H1 (cell line): ENCODE measurements around the gene STK33. TPM values are rescaled to one million over a fixed set of nuclear protein-coding genes. Genes with fewer than 3 reads are reported as not detected.

Source experiments
- CTCF ChIA-PET: fragments of 300-600 bp; sonication (Branson Sonifier 250); formaldehyde crosslinking; loops from one replicate; lab custom pipeline; 2021; ENCODE audit not compliant: partially characterized antibody; lab: Charles Lee
- POLR2A ChIA-PET: fragments of 300-600 bp; sonication (Branson Sonifier 250); formaldehyde crosslinking; loops from one replicate; lab custom pipeline; 2021; ENCODE audit warnings: inconsistent platforms; ENCODE audit not compliant: partially characterized antibody; lab: Charles Lee
- DNase-seq, 2 experiments: peaks; one replicate each; pipeline versions ENCODE4 v3.0.0 to v3.0.0-alpha.2; 2010 to 2022; ENCODE audit warnings: low spot score in 2 of 2, low read depth in 1 of 2, mixed read lengths in 1 of 2
- FAIRE-seq: peaks from 2 replicates; lab custom pipeline; 2011; peaks lifted over from hg19 to GRCh38; lab: Jason Lieb, UNC
- H2AFZ ChIP-seq: 2 replicates; pipeline ENCODE4 v1.8.1; 2012; ENCODE audit warnings: low read length, inconsistent platforms
- H2AK5ac ChIP-seq: 2 replicates; pipeline ENCODE4 v1.6.1; 2013; ENCODE audit warnings: low read depth, low read length
- H2BK120ac ChIP-seq: replicated peaks from 2 replicates; pipeline ENCODE3; 2013; ENCODE audit warnings: low read depth, low read length, inconsistent platforms
- H2BK12ac ChIP-seq: 2 replicates; pipeline ENCODE4 v1.6.1; 2013; ENCODE audit warnings: low read depth, low read length
- H2BK15ac ChIP-seq: 2 replicates; pipeline ENCODE4 v1.6.1; 2013; ENCODE audit warnings: low read length
- H2BK20ac ChIP-seq: 2 replicates; pipeline ENCODE4 v1.6.1; 2013; ENCODE audit warnings: low read length
- H2BK5ac ChIP-seq: 2 replicates; pipeline ENCODE4 v1.6.1; 2013; ENCODE audit warnings: low read depth, low read length
- H3K14ac ChIP-seq: 2 replicates; pipeline ENCODE4 v1.6.1; 2013; ENCODE audit warnings: inconsistent platforms; ENCODE audit not compliant: insufficient read length
- H3K18ac ChIP-seq: 2 replicates; pipeline ENCODE4 v1.6.1; 2013; ENCODE audit warnings: low read length; ENCODE audit errors: extremely low read depth
- H3K23ac ChIP-seq: 2 replicates; pipeline ENCODE4 v1.6.1; 2013; ENCODE audit warnings: inconsistent platforms; ENCODE audit not compliant: insufficient read length
- H3K23me2 ChIP-seq: 2 replicates; pipeline ENCODE4 v1.6.1; 2013; ENCODE audit warnings: low read depth, low read length
- H3K27ac ChIP-seq: 2 replicates; pipeline ENCODE4 v1.6.1; 2011; ENCODE audit warnings: low read depth, low read length, inconsistent platforms
- H3K27me3 ChIP-seq, 4 experiments: replicated peaks in 1 of 4; 1 replicate in 1 of 4; 2 replicates in 3 of 4; pipeline versions ENCODE4 v1.6.1 to v1.8.1; 2011 to 2013; ENCODE audit warnings: low read length in 3 of 4, mild to moderate bottlenecking in 3 of 4, inconsistent platforms in 2 of 4, mixed read lengths in 2 of 4, moderate library complexity in 1 of 4; ENCODE audit not compliant: control insufficient read depth in 3 of 4, insufficient read depth in 3 of 4; ENCODE audit errors: extremely low read depth in 1 of 4
- H3K36me3 ChIP-seq, 4 experiments: 2 replicates each; pipeline versions ENCODE4 v1.6.1 to v1.8.1; 2011 to 2013; ENCODE audit warnings: mild to moderate bottlenecking in 4 of 4, low read length in 3 of 4, moderate library complexity in 2 of 4, control low read depth in 1 of 4, inconsistent platforms in 1 of 4; ENCODE audit not compliant: insufficient read depth in 4 of 4, control insufficient read depth in 2 of 4
- H3K4ac ChIP-seq: replicated peaks from 2 replicates; pipeline ENCODE3; 2013; ENCODE audit warnings: low read length, low read depth, mixed read lengths, inconsistent platforms; ENCODE audit not compliant: insufficient read length
- H3K4me1 ChIP-seq, 4 experiments: replicated peaks in 1 of 4; 1 replicate in 1 of 4; 2 replicates in 3 of 4; pipeline versions ENCODE4 v1.6.1 to v1.8.1; 2011 to 2013; ENCODE audit warnings: low read length in 3 of 4, inconsistent platforms in 2 of 4, mixed read lengths in 1 of 4; ENCODE audit not compliant: insufficient read depth in 4 of 4, control insufficient read depth in 3 of 4
- H3K4me2 ChIP-seq, 2 experiments: 2 replicates each; pipeline versions ENCODE4 v1.6.1 to v1.8.1; 2011 to 2013; ENCODE audit warnings: low read depth in 2 of 2, low read length in 2 of 2, control low read depth in 1 of 2, inconsistent platforms in 1 of 2, mild to moderate bottlenecking in 1 of 2; ENCODE audit not compliant: insufficient read depth in 1 of 2
- H3K4me3 ChIP-seq, 4 experiments: fragments of 200-600, 300-600 bp in 1 of 4; sonication (generic), shearing (Covaris generic), sonication (Bioruptor Twin) in 1 of 4; 2 replicates each; pipeline versions ENCODE4 v1.5.1 to v1.8.1; 2011 to 2016; ENCODE audit warnings: low read length in 4 of 4, low read depth in 3 of 4, control low read depth in 2 of 4, inconsistent platforms in 2 of 4, mild to moderate bottlenecking in 2 of 4, mixed read lengths in 1 of 4, moderate library complexity in 1 of 4; ENCODE audit not compliant: insufficient read depth in 2 of 4; ENCODE audit errors: extremely low read depth in 1 of 4
- H3K56ac ChIP-seq: replicated peaks from 2 replicates; pipeline ENCODE3; 2013; ENCODE audit warnings: low read depth, mild to moderate bottlenecking, mixed read lengths, low read length, inconsistent platforms; ENCODE audit not compliant: insufficient read length
- H3K79me1 ChIP-seq: 2 replicates; pipeline ENCODE4 v1.6.1; 2013; ENCODE audit warnings: low read depth, low read length, control low read depth
- H3K79me2 ChIP-seq, 2 experiments: 2 replicates each; pipeline versions ENCODE4 v1.6.1 to v1.8.1; 2012 to 2013; ENCODE audit warnings: low read length in 2 of 2, mild to moderate bottlenecking in 2 of 2, inconsistent platforms in 1 of 2; ENCODE audit not compliant: insufficient read depth in 2 of 2, control insufficient read depth in 1 of 2
- H3K9ac ChIP-seq, 4 experiments: replicated peaks in 1 of 4; 1 replicate in 1 of 4; 2 replicates in 3 of 4; pipeline versions ENCODE4 v1.6.1 to v1.8.1; 2011 to 2013; ENCODE audit warnings: low read depth in 3 of 4, low read length in 3 of 4, control low read depth in 2 of 4, mild to moderate bottlenecking in 2 of 4, moderate library complexity in 2 of 4, inconsistent platforms in 1 of 4; ENCODE audit errors: extremely low read depth in 1 of 4
- H3K9me3 ChIP-seq, 2 experiments: 2 replicates each; pipeline versions ENCODE4 v1.6.1 to v1.8.1; 2012 to 2013; ENCODE audit warnings: mild to moderate bottlenecking in 2 of 2, moderate library complexity in 2 of 2, control low read depth in 1 of 2, inconsistent platforms in 1 of 2, low read depth in 1 of 2, low read length in 1 of 2, mixed read lengths in 1 of 2; ENCODE audit not compliant: insufficient read depth in 2 of 2
- H4K20me1 ChIP-seq, 2 experiments: replicated peaks in 1 of 2; 2 replicates each; pipeline versions ENCODE3 to v1.8.1; 2011 to 2013; ENCODE audit warnings: inconsistent platforms in 2 of 2, low read length in 2 of 2, mild to moderate bottlenecking in 1 of 2; ENCODE audit not compliant: insufficient read depth in 2 of 2, control insufficient read depth in 1 of 2
- H4K5ac ChIP-seq: 2 replicates; pipeline ENCODE4 v1.6.1; 2013; ENCODE audit warnings: low read length, low read depth, mixed read lengths, inconsistent platforms; ENCODE audit not compliant: insufficient read length
- H4K8ac ChIP-seq: 2 replicates; pipeline ENCODE4 v1.8.0; 2013; ENCODE audit warnings: mild to moderate bottlenecking, moderate library complexity, low read length, inconsistent platforms; ENCODE audit not compliant: insufficient read depth; ENCODE audit errors: extremely low read depth
- H4K91ac ChIP-seq: replicated peaks from 2 replicates; pipeline ENCODE3; 2013; ENCODE audit warnings: low read length, mixed read lengths, inconsistent platforms; ENCODE audit not compliant: insufficient read length
- ATF3 ChIP-seq: IDR thresholded peaks from 2 replicates; pipeline ENCODE4 v1.6.1; 2011; ENCODE audit warnings: low read depth, mild to moderate bottlenecking, low read length; ENCODE audit not compliant: insufficient read depth
- BACH1 ChIP-seq: IDR thresholded peaks from 2 replicates; pipeline ENCODE4 v1.6.1; 2012; ENCODE audit warnings: low read length, improper control_type of control experiment
- BCL11A ChIP-seq, 2 experiments: IDR thresholded peaks; one replicate each; pipeline ENCODE4 v1.6.1; 2011; ENCODE audit warnings: low read depth in 2 of 2, low read length in 2 of 2, mild to moderate bottlenecking in 2 of 2
- CBX8 ChIP-seq: fragments of 300-800, 300-1000 bp; sonication (generic); IDR thresholded peaks from 2 replicates; pipeline ENCODE4 v1.7.1; 2016; ENCODE audit warnings: low read depth, low read length, borderline replicate concordance
- CEBPB ChIP-seq: IDR thresholded peaks from 2 replicates; pipeline ENCODE4 v1.6.1; 2012; ENCODE audit warnings: low read depth, low read length
- GABPA ChIP-seq: IDR thresholded peaks from 2 replicates; pipeline ENCODE4 v1.6.1; 2011; ENCODE audit warnings: mild to moderate bottlenecking, low read length, moderate library complexity, borderline replicate concordance; ENCODE audit not compliant: insufficient read depth
- HDAC2 ChIP-seq, 2 experiments: fragments of 300-600 bp in 1 of 2; sonication (generic) in 1 of 2; IDR thresholded peaks; 2 replicates each; pipeline ENCODE4 v1.6.1; 2011 to 2012; ENCODE audit warnings: low read depth in 2 of 2, low read length in 2 of 2, mild to moderate bottlenecking in 2 of 2, moderate library complexity in 2 of 2, borderline replicate concordance in 1 of 2, inconsistent platforms in 1 of 2
- RBBP5 ChIP-seq: IDR thresholded peaks from 2 replicates; pipeline ENCODE4 v1.7.1; 2012; ENCODE audit warnings: low read depth, mild to moderate bottlenecking, inconsistent platforms, low read length, moderate library complexity, borderline replicate concordance
- SIN3A ChIP-seq, 2 experiments: IDR thresholded peaks in 1 of 2; conservative IDR thresholded peaks in 1 of 2; 2 replicates each; pipeline ENCODE4 v1.6.1; 2011 to 2012; ENCODE audit warnings: low read length in 2 of 2, improper control_type of control experiment in 1 of 2, low read depth in 1 of 2, mild to moderate bottlenecking in 1 of 2
- SP2 ChIP-seq: IDR thresholded peaks from 2 replicates; pipeline ENCODE4 v1.6.1; 2012; ENCODE audit warnings: mild to moderate bottlenecking, low read length, inconsistent platforms
- SP4 ChIP-seq: IDR thresholded peaks from 2 replicates; pipeline ENCODE4 v1.6.1; 2012; ENCODE audit warnings: low read length, inconsistent platforms
- SRF ChIP-seq: IDR thresholded peaks from 2 replicates; pipeline ENCODE4 v1.6.1; 2011; ENCODE audit warnings: mild to moderate bottlenecking, low read depth, low read length, moderate library complexity
- SUZ12 ChIP-seq: fragments of 200-600 bp; sonication (generic); IDR thresholded peaks from 2 replicates; pipeline ENCODE4 v1.6.1; 2012; ENCODE audit warnings: mild to moderate bottlenecking, inconsistent platforms, low read length, moderate library complexity, mixed read lengths
- WGBS, 2 experiments: shearing (Covaris generic) in 1 of 2; methylation state at CpG; one replicate each; pipeline versions ENCODE4 v1.1.6 to v1.1.7; 2013 to 2015; ENCODE audit warnings: low lambda C conversion rate in 2 of 2, mixed read lengths in 2 of 2, inconsistent platforms in 1 of 2, low coverage in 1 of 2, missing lambda C conversion rate in 1 of 2; ENCODE audit not compliant: insufficient replicate concordance in 2 of 2, insufficient coverage in 1 of 2, insufficient read length in 1 of 2; ENCODE audit errors: extremely low coverage in 1 of 2, missing lambda C conversion rate in 1 of 2; 5-methylcytosine and 5-hydroxymethylcytosine counted together
- polyA plus RNA-seq, 7 experiments: library from polyadenylated mRNA; depleted of rRNA in 3 of 7; stranded (reverse) in 5 of 7; unstranded in 2 of 7; fragments of >200 nt in 5 of 7; fragments of 200-250 nt in 2 of 7; gene quantifications; 1 replicate in 5 of 7; 2 replicates in 1 of 7; 4 replicates in 1 of 7; pipeline versions ENCODE4 v1.2.1 to v1.2.3, GENCODE V29; 2011 to 2013; ENCODE audit warnings: missing spikeins in 2 of 7, mixed read lengths in 2 of 7
- total RNA-seq: library from RNA; stranded (reverse); fragmentation: NEBNext Ultra II Directional; extraction: Animal tissue kit (Norgen Biotek cat#: 25700); gene quantifications from 2 replicates; pipeline ENCODE4 v1.2.1, GENCODE V29; 2021

Gene STK33
- total and polyA plus RNA-seq, 2 of the 8 experiments (the other 6 are each of a cell fraction or from before 2014, with no cell fraction given) = 8.8 to 25.1 TPM

- Histone ChIP-seq H3K4ac (no peak overlapping the region), H2AFZ (no peak overlapping the region), H3K4me3 (no peak overlapping the region), H4K20me1 (no peaks in the 10 kb centered on the region), H2BK15ac (no peak overlapping the region), H3K36me3 (no peaks in the 10 kb centered on the region), H3K4me1 (no peaks in the 10 kb centered on the region), H3K27me3 (no peaks in the 10 kb centered on the region), H3K18ac (no peak overlapping the region), H2BK20ac (no peak overlapping the region), H2AK5ac (no peak overlapping the region), H3K14ac (no peak overlapping the region), H4K8ac (no peak overlapping the region), H2BK120ac (no peak overlapping the region), H4K91ac (no peak overlapping the region), H2BK5ac (no peak overlapping the region), H3K79me2 (no peaks in the 10 kb centered on the region), H3K4me2 (no peak overlapping the region), H3K23ac (no peak overlapping the region), H2BK12ac (no peak overlapping the region), H4K5ac (no peak overlapping the region), H3K9ac (no peak overlapping the region), H3K56ac (no peak overlapping the region), H3K27ac (no peak overlapping the region), H3K23me2 (no peaks in the 10 kb centered on the region), H3K79me1 (no peaks in the 10 kb centered on the region), H3K9me3 (no peaks in the 10 kb centered on the region)
- ChIA-PET CTCF (no interaction called here), POLR2A (interaction anchor here (1.0 kb wide), 1 partner anchor 9 kb away, joined by 3 read pairs; no protein-coding TSS in a partner anchor)
- FAIRE-seq (no peak), DNase-seq (no peak)
- WGBS, 2 experiments = 93% methylated on average over 3 of the region's 3 CpGs; no CpG with 5 or more reads in 1 of the 2 experiments
- TF ChIP-seq HDAC2 (IDR thresholded peaks at IDR 0.05; ENCODE audit: borderline replicate concordance in 1 of 2, low read depth in 2 of 2, low read length in 2 of 2) = no peak
- TF ChIP-seq SUZ12 = no peak
- no peak for TF ChIP-seq SP2
- no peak for TF ChIP-seq CEBPB
- TF ChIP-seq BCL11A (IDR thresholded peaks at IDR 0.05; ENCODE audit: low read depth in 2 of 2, low read length in 2 of 2) = no peak
- TF ChIP-seq RBBP5 = no peak
- TF ChIP-seq SRF = no peak
- TF ChIP-seq GABPA = no peak
- no peak for TF ChIP-seq SIN3A (conservative IDR thresholded peaks at IDR 0.05 in 1 of 2, IDR thresholded peaks at IDR 0.05 in 1 of 2; ENCODE audit: low read depth in 1 of 2, low read length in 2 of 2)
- TF ChIP-seq SP4 = no peak
- TF ChIP-seq ATF3 = no peak
- TF ChIP-seq BACH1 = no peak
- no peak for TF ChIP-seq CBX8
These were observed 113.2 kb downstream of the STK33 start for GRCh38 chr11:8480858-8481257.
